Activated T-cell treated with anti-CD3 and anti-CD28 coated beads for 24 hours (primary cell): ENCODE results near the gene BCL11A.

Experiments used
- DNase-seq: peaks from one replicate; pipeline ENCODE4 v3.0.0-alpha.2; 2020; ENCODE audit warnings: low read depth

The BCL11A gene

DNA sequence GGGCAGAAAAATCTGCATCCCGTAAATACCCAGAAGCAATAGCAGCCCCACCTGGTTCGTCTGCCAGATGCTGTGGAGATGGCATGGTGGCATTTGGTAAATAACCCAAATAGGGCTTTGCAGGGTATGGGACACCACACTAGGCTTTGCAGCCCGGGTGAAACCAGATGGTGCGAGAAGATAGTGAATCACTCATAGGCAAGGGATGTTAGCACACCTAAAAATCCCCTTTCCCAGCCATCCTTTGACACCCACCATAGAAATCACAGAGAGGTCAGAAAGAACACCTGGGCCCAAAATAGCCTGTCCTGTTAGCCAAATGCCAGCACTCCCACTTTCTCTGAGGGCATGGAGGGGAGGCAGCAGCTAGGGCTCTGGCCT lies 47.6 kb downstream of the BCL11A start:
- no peak for DNase-seq

DNA sequence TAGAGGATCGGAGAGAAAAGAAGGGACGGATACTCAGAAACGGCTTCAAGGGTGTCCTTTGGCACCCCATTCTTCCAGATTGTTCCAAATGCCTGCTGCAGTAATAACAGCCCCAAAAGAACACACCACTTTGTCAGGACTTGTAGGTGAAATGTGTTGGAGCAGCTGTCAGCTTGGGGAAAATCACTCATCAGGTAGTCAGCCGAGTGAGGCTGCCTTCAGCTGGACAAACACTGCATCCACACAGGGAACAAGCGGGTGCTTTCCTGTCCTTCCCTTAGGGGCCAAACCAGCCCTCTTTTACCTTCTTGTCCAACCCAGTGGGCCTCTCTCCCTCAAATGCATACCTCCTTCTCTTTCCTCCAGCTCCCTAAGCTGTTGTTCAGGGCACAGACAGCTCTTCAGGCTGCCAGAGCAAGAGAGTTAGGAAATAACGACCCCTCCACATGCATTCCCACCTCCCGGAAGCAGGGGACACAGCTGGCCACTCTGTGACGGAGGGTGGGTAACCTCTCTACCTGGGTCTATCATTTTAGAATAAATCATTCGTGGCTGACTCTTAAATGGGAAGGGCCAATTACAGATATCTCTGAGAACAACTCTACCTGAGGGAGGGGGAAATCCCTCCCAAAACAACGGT lies 48.1 kb downstream of the BCL11A start:
- DNase-seq = no peak

DNA sequence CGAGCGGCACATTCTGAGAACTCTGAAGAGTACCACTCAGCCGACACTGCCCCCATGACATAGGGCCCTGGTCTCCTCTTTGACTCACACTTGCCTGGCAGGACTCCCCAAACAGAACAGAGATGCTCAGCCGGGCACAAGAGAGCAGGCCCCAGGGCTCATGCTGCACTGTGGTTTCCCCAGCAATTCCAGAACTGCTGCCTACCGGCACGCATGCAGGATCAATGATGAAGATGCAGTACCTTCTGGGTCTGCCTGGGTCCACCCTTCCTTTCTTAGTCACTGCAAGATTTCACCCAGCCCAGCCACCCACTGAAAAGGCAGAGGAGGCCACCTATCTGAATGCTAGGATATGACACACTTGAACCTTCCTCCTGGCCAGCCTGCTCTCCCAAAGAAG lies 49.4 kb downstream of the BCL11A start:
- DNase-seq = no peak

DNA sequence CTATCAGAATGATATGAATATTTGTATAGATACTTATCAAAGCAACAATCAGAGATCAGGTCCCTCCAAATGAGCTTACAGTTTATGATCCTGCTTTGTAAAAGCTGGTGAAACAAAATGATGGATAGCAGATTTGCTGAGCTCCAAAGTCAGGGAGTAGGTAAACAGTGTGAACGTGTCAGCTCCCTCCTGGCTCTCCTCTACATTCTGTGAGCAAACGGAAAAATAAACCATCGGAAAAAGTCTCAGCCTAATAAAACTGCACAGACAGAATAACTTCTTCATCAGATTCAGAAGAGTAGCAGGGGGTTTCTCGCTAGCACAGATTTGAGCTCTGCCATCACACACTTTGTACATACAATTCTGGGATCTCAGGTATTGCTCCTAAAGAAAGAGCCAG lies 51.3 kb downstream of the BCL11A start:
- DNase-seq = no peak

DNA sequence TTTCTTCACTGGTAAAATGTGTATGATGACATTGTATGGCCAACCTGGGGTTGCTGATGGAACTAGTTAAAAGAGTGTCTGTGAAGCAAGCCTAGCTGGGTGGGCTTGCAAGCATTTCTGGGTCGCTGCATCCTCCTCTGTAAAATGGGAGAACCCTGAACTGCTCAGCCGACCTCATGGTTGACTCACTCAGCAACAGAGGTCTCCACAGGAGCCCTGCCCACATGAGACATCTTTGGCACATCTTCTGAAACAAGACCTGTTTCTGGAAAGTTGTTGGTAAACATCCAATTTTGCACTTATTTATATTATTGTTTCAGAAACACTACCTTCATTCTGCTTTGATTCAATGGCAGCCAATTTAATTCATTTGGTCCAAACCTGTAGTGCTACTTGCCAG lies 52.6 kb downstream of the BCL11A start:
- DNase-seq = no peak

DNA sequence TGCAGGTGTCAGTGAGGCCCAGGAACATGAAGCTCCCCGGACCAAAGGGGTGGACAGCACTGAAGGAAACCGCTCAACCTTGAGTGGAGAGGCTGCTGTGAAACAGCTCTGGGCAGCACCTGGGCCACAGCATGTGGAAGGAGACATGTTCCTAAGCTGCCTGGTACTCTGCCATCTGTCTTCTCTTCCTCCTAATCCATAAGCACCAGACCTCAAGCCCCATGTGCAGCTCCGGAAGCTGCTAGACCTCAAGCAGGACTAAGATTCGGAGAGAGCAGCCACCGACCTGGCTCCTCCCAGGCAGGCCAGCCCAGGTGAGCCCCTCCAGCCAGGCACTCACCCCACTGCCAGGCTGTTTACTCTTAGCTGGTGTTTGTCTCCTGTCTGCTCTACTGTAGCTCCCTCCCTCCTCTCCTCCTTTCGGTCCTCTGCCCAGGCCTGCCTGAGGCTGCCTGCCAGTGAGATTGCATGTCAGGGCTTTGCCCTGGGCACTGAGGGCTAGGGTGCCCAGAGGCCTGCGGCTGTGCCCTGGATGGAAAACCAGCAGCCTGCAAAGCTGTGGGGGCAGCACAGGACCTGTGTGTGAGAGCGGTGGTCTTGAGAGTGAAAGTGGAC lies 53.7 kb downstream of the BCL11A start:
- DNase-seq = no peak

DNA sequence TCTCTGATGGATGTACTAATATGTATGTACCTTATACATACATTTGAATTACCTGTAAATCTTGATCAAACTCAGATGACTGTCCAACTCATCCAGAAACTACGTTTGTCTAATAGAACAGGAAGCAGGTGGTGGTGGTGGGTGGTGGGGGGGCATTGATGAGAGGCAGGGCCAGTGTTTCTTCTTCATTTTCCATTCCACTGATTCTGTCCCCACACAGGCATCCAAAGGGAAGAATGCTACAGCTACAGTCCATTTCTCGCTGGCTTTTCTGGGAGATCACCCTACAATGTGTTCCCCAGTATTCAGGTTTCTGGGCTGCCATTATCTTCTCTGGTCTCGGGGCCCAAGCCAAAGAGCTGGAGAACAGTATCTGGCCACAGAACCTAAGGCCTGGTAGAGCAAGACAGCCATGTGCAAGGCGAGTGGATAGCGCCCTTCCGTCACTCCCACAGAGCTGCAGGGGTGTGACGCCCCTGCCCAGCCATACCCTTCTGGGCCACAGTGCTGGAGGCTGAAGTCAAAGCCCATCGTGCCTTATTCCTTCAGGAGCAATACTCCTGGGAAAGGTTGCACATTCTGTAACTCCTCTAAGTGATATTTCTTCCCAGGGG lies 54.5 kb downstream of the BCL11A start:
- no peak for DNase-seq

DNA sequence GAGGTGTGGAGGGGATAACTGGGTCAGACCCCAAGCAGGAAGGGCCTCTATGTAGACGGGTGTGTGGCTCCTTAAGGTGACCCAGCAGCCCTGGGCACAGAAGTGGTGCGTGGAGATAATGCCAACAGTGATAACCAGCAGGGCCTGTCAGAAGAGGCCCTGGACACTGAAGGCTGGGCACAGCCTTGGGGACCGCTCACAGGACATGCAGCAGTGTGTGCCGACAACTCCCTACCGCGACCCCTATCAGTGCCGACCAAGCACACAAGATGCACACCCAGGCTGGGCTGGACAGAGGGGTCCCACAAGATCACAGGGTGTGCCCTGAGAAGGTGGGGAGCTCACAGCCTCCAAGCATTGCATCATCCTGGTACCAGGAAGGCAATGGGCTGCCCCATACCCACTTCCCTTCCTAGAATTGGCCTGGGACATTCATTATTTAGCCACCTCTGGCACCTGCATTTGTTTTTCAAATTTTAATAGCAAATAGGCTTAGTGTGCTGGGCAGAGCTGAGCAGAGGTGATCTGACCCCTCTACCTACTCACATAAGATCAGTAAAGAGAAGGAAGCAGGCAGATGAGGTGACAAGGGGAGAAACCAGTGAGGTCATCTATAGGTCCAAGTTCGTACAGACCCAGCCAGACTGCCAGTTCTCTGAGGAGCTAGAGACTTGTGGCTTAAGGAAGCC lies 55.2 kb downstream of the BCL11A start:
- no peak for DNase-seq

DNA sequence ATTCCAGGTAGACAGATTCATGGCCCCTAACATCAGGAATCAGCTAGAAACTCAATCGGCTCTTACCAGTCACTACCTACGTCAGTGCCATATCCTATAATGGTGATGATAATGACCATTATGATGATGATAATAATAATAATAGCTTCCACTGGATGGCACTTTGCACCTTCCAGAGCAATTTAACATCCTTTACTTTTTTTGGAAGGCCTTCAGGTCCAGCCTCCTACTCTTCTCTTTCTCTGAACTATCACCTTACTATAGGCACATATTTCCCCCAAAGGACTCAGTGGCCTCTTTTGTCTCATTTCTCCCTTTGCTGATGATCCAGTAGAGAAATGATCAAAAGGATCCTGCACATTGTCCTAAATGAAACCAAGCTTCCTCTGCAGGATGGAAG lies 56.0 kb downstream of the BCL11A start:
- no peak for DNase-seq

DNA sequence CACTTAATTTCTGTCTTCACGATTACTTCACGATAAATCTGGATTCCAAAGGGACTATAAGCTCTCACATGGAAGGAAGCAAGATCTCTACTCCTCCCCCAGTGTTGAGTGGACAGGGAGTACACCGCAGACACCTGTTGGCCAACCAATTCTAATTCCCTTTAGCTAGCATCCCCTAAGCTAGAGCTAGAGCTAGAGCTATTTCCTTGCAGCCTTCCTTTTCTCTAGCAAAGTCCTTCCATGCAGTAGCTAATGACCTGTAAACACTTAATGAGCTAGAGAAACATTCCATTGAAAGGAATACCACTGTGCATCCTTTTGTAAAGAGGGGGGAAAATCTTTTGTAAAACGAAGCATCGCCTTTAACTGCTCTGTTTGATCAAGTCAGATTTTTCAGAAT lies 56.5 kb downstream of the BCL11A start:
- DNase-seq = no peak

DNA sequence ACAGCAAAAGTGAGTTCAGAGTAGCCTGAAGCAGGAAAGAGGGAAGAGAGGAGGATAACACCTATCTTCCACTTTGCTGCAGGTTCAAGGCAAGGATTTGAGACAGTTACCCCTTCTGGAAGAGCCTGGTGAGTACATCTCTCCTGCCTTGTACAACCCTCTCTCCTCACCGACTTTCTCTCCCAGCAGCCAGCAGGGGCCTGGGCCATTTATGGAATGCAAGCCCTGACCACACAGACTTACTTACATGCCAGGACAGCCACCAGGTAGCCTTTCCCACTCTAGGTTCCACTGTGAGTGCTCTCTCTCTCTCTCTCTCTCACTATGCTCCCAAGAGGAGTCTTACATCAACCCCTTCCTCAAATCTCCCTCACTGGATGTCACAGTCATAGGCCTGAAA lies 57.0 kb downstream of the BCL11A start:
- no peak for DNase-seq

DNA sequence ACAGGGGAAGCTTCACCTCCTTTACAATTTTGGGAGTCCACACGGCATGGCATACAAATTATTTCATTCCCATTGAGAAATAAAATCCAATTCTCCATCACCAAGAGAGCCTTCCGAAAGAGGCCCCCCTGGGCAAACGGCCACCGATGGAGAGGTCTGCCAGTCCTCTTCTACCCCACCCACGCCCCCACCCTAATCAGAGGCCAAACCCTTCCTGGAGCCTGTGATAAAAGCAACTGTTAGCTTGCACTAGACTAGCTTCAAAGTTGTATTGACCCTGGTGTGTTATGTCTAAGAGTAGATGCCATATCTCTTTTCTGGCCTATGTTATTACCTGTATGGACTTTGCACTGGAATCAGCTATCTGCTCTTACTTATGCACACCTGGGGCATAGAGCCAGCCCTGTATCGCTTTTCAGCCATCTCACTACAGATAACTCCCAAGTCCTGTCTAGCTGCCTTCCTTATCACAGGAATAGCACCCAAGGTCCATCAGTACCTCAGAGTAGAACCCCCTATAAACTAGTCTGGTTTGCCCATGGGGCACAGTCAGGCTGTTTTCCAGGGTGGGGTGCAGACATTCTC lies 58.3 kb downstream of the BCL11A start:
- DNase-seq = no peak

DNA sequence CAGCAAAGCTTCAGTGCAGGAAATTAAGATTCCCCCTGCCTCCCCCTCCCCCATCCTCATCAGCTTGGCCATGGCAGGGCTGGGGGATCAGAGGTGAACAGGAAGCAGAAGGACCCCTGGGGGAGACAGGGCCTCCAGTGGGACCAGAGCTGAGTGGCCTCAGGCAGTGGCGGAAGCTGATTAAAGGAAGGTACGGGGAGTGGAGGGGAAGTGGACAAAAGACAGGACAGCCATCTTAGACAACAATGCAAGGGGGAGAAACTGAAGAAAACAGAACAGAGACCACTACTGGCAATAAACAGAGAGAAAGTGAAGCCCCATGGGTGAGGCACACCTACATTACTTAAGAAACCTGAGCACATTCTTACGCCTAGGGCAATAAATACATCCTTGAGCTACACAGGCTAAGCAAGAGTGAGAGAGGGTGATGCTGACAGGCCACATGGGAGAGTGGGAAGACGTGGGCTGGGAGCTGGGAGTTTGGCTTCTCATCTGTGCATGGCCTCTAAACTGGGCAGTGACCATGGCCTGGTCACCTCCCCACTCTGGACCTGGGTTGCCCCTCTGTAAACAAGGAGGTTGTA lies 59.6 kb downstream of the BCL11A start:
- DNase-seq = no peak

DNA sequence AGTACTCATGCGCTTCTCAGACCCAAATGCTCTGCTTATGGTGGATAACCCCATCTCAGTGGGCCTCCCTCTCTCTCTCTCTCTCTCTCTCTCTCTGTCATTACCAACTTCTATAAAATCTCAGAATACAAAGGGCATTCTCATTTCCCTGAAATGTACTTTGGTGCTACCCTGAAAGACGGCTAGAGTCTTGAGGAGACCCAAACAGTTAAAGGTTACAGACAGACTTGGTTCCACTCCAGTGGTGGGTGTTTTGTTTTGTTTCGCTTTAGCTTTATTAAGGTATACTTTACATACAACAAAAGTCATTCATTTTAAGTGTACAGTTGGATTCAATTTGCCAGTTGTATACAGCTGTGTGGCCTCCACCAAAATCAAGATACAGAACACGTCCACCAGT lies 60.9 kb downstream of the BCL11A start:
- no peak for DNase-seq

DNA sequence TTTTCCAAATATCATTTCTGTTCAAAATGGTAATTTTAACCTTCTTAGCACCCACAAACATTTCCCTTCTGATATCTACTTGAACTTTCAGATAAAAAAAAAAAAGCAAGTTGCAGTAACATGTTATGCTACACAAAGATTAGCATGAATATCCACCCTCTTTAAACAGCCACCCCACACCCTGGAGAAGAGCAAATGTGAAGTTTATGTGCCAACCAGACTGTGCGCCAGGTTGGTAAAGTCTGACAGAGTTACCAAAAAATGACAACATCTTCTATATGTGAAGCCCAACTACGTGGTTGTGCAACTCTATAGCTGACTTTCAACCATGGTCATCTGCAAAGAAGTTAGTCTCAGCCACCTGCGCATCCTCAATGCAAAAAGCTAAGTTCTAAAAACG lies 62.6 kb downstream of the BCL11A start:
- no peak for DNase-seq

DNA sequence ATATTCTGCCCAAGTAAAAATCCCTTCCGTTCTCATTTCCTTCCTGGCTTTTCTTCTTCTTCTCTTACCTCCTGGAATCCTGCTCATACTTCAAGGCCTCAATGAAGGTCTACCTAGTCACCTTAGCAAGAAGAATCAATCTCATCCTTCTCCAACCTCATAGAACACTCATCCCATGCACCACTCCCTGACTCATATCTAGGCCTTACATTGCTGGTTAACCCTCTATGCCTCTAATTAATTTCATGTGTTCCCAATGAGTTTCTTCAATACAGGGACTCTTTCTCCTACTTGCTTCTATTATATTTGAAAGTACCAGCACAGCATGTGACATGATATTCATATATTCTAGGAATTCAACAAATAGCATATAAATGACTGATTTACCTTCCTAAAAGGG lies 63.0 kb downstream of the BCL11A start:
- DNase-seq = no peak

DNA sequence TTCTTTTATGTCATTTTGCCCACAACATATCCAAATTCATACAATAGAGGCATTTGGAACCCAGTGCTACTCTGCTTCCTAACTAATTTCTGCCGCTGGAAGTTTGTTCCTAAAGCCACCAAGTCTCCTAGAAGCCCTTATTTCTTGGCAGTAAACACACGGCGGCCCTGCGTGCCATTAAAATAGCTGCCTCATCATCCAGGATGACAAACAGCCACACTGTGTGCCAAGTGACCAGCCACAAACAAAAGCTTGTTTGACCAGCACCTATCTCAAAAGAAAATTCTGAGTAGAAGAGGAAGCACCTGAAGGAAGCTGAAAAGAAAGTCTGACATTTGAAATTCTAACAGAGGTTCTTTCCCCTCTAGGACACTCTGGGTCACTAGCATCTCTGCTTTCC lies 64.2 kb downstream of the BCL11A start:
- DNase-seq = no peak

DNA sequence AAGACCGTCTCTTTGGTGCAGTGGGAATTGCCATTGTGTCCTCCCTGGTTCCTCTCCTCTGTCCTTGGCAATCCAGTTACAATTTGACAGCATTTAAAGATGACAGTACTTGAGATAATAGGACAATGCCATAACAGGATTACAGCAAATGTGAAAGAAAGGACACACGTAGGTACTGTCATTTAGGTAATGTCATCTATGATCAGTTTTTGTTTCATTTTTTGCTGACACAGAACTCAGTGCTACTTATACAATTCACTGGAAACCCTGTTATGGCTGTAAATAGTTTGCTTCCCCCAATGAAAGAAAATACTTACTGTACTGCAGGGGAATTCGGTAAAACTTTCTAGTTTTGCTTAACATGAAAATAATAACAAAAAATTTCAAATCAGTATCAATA lies 65.2 kb downstream of the BCL11A start:
- no peak for DNase-seq

DNA sequence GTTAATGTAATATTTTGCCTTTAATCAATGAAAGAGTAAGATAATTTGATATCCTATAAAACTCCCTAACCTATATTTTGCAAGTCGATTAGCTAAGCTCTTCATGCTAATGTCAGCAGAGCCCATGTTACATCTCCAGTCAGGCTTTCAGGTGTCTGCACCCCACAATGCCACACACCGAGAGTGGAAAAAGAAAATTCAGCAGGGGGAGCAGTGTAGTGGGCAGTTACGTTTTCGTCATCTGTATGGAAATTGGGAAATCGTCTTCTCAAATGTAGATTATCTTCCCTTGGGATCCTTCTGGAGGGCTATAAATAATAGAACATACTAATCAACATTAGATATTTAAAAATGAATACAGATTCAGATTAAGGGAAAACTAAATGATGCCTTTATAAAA lies 66.3 kb downstream of the BCL11A start:
- DNase-seq = no peak

DNA sequence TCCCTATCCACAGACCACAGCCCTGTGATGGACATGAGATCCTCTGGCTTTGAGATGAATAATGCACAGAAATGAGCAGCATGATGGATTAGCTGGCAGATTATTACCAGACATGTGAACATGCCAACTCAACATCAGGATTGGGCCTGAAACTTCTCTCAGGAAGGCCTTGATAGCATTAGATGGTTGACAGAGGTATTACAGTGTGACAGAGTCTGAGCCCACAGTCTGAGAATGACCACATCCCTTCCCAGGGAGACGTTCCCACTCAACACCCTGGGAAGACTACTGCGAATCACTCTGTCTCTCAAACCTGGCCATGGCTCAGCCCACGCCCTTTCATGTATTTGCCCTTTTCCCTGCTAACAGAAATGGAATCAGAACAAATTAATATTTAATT lies 66.9 kb downstream of the BCL11A start:
- no peak for DNase-seq

DNA sequence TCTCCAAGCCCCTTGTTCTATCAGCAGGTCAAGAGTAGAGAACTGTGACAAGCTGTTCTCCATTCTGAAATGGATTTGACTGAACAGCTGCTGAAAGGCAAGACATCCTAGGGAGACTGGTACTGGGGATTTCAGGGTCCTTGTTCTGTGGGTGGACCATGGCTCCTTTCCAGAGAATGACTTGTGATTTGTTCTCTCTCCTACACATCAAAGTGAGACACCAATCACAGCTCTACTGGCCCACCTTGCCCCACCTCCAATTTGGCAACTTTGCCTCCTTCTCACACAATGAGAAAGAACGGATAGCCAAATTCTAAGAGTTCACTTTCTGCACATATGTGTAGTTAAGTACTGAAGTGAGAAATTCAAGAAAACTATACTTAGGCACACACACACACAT lies 67.4 kb downstream of the BCL11A start:
- DNase-seq = no peak

DNA sequence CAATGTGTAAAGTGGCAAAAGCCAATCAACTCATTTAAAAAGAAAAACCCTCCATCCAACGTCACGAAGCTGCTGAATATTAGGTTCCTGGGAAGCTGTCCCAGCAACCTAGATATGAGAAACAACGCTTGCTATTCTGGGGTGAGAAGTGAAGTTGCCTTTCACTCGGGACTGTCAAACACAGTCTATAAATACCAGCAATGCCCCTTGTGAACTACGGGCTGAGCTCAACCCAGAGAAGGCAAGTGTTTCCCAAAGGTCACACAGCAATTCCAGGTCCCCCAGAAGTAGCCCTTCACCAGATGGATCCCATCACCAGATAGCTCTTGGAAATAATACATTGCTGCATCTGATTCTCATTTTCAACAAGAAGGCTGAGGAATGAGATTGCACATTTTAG lies 67.9 kb downstream of the BCL11A start:
- DNase-seq = no peak

DNA sequence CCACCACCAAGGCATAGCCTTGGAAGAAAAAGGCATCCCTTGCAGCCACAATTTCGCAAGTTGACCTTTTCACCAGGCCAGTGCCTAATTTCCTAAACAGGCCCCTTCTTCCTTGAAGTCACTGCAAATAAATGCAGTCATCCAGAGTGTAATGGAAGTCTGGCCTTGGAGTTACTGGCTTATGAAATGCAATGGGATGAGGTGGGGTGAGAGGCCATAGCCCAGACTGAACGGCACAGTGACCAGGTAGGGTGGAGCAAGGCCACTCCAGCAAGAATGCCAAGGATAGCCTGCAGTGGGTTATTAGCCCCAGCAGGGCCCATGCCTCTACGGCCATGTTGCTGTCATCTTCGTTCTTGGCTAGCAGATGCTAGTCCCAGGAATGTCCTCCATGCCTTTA lies 68.4 kb downstream of the BCL11A start:
- DNase-seq = no peak
